Measurements from ENCODE around the gene TBL2.
"Not testable (repeated sequence)": the region's sequence is repeated elsewhere in the genome, so short reads cannot be mapped to it uniquely, and the experiment has no call there.

Gene TBL2

GRCh38 chr7:73567846-73568685 is 10.3 kb downstream of the TBL2 start:
- no peak for DNase-seq (ENCODE audit: low read depth)

- DNase-seq (ENCODE audit: low read depth) = no peak
Observed at GRCh38 chr7:73567140-73567539, 11.2 kb downstream of the TBL2 start.

GRCh38 chr7:73566431-73566830 is 11.9 kb downstream of the TBL2 start:
- not testable (repeated sequence) for DNase-seq (ENCODE audit: low read depth)

GRCh38 chr7:73565675-73566340 is 12.6 kb downstream of the TBL2 start:
- DNase-seq (ENCODE audit: low read depth) = no peak

GRCh38 chr7:73560109-73560835 is 18.1 kb downstream of the TBL2 start:
- DNase-seq (ENCODE audit: low read depth) = no peak

- peak; percentile 74 for DNase-seq (ENCODE audit: low read depth)
Observed at GRCh38 chr7:73557397-73558257, 20.8 kb downstream of the TBL2 start, which contains the start of gene BCL7B. Gene BCL7B, minus strand, starts transcription at chr7:73557690. Its CDS starts 112 bp downstream, at chr7:73557578.

GRCh38 chr7:73557108-73557396 is 21.3 kb downstream of the TBL2 start:
- DNase-seq (ENCODE audit: low read depth) = peak; percentile 91

- DNase-seq (ENCODE audit: low read depth) = no peak
Observed at GRCh38 chr7:73556208-73557107, 21.9 kb downstream of the TBL2 start.

- no peak for DNase-seq (ENCODE audit: low read depth)
Observed at GRCh38 chr7:73555411-73555982, 22.9 kb downstream of the TBL2 start.

GRCh38 chr7:73550093-73550492 is 28.3 kb downstream of the TBL2 start:
- not testable (repeated sequence) for DNase-seq (ENCODE audit: low read depth)

GRCh38 chr7:73549176-73549575 is 29.2 kb downstream of the TBL2 start:
- DNase-seq (ENCODE audit: low read depth) = no peak

- DNase-seq (ENCODE audit: low read depth) = no peak
Observed at GRCh38 chr7:73547841-73548240, 30.5 kb downstream of the TBL2 start.

GRCh38 chr7:73544678-73545077 is 33.7 kb downstream of the TBL2 start:
- DNase-seq (ENCODE audit: low read depth) = no peak

GRCh38 chr7:73541722-73542121 is 36.7 kb downstream of the TBL2 start:
- DNase-seq (ENCODE audit: low read depth) = no peak

- DNase-seq (ENCODE audit: low read depth) = no peak
Observed at GRCh38 chr7:73539709-73540108, 38.7 kb downstream of the TBL2 start.

- DNase-seq (ENCODE audit: low read depth) = not testable (repeated sequence)
Observed at GRCh38 chr7:73538510-73538909, 39.9 kb downstream of the TBL2 start.

- DNase-seq (ENCODE audit: low read depth) = no peak
Observed at GRCh38 chr7:73537051-73537450, 41.3 kb downstream of the TBL2 start.

GRCh38 chr7:73536479-73536878 is 41.9 kb downstream of the TBL2 start:
- no peak for DNase-seq (ENCODE audit: low read depth)

GRCh38 chr7:73535918-73536317 is 42.5 kb downstream of the TBL2 start:
- DNase-seq (ENCODE audit: low read depth) = not testable (repeated sequence)

- no peak for DNase-seq (ENCODE audit: low read depth)
Observed at GRCh38 chr7:73533742-73534141, 44.6 kb downstream of the TBL2 start.
